NCI-H524 treated with DMSO at 0.1 percent for 48 hours (cell line): ENCODE data around the gene ITGB2.

Source experiments
- DNase-seq: peaks from one replicate; lab custom pipeline; 2025; lab: John Stamatoyannopoulos, UW

ITGB2 gene

DNA sequence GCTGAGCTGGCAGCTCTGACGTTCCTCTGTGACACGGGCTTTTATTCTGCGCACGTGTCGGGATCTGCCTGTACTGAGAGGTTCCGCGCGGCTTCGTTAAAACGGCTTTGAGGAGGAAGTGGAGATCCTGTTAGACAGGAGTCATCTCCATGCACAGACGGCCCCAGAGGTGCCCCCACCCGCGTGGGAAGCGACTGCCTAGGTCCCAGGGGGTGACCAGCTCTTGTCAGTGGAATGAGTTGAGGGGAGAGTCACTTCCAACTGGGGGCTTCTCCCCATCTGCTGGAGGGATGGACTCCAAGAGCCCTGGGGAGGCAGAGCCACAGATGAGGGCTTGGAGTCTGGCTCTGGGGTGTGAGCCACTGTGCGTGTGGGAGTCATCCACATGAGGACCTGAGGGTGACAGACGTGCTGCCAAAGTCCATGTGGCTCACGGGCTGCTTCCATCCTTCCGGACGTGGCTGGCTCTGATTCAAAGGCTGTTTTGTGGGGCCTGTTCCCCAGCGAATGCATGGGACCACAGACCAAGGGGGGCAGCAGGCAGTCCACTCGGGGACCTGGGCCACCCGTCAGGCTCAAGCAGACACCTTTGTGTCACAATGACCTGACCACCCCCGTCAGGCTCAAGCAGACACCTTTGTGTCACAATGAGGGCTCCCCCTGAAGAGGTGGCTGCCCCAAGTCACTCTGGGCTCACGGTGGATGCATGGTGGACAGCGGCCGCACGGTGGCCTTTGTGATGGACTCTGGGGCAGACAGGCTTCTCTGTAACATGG lies 74.0 kb downstream of the ITGB2 start:
- no peak for DNase-seq

DNA sequence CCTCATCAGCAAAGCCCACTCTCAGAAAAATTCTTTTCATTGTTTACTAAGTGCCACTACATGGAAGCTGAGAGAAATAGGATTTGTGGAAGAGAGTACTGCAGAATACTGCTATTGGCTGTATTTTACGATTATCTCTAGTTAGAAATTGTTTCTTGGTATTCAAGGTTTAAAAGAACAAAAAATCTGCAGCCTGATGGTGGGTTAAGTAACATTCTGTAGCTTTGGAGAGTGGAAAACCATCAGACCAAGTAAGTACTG lies 74.5 kb downstream of the ITGB2 start:
- no peak for DNase-seq

DNA sequence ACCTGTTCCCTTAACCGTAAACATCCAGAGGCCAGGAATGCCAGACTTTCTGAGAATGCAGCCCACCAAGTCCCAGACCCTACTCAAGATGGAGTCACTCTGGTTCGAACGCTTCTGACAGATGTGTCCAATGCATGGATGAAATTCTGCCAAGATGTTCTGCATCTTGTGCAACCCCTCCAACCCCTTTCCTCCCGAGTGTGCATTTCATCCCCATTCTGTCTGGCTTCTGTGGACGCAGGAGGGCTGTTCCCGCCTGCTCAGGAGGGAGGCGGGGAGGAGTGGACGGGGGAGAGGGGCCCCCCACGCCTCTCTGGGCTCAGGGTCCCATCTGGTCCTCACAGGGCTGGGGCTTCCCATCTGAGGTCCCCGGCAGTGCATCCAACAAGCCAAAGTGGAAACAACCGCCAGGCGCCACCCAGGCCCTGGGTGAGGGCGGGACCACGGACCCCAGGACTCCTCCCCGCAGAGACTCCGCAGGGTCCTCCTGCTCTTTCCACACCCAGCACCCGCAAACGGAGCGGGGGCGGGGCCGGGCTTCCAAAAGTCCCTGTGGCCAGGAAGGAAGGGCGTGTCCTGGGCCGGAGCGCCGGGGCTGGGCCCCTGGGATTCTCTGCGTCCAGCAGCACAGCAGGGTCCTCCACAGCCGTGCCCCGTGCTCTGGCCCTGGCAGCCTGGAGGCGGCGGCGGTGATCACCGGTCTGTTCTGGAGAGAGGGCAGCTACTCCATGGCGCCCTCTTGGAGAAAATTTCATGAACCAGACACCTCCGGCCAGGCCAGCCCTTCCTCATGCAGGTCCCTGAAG lies 75.1 kb downstream of the ITGB2 start:
- peak; percentile 23 for DNase-seq

DNA sequence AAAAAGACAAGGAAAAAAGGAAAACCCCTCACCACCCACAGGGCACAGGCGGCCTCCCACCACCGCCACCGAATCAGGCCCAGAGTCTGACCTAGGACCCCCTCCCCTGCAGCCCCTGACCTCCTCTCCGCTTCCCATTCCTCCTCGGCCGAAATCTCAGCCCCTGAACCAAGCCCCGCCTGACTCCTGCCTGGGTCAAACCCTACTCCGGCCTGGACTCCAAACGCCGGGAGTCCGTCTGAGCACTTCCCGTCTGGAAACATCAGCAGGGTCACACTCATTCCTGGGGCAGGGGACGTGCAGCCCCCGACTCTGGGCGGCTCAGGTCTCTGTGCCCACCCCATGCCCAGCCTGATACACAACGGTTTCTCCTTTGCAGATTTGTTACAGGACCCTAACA lies 76.4 kb downstream of the ITGB2 start:
- DNase-seq: no peak

DNA sequence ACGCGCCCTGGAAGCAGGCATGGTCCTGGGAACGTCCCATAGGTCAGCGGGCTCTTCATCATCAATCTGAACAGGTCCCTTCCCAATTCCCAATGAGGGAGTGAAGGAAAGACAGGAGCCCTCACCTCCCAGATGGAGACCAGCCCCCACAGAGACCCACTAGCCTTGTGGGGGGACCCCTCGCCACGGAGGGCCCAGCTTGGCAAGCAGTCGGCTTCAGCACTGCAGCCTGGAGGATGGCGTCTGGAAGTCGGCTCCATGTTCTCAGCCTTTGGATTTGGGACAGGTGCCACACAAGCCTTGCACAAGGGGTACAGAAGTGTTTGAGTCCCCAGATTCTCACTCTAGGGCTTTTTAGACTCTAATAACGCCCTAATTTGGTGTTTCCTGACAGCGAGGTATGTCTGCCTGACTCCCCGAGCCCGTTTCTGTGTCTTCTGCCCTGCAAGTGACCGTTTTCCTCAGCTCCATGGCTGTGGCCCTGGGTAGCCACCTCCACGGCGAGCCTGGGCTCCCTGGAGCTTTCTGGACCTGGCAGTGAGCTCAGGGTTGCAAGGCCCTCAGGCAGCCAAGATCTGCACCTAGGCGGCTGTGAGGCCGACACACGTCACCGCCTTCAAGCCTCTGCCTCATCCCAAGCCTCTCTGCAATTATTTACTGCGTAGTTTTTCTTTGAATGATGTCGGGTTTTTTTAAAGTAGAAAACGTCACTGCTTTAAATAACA lies 77.8 kb downstream of the ITGB2 start:
- DNase-seq: no peak

DNA sequence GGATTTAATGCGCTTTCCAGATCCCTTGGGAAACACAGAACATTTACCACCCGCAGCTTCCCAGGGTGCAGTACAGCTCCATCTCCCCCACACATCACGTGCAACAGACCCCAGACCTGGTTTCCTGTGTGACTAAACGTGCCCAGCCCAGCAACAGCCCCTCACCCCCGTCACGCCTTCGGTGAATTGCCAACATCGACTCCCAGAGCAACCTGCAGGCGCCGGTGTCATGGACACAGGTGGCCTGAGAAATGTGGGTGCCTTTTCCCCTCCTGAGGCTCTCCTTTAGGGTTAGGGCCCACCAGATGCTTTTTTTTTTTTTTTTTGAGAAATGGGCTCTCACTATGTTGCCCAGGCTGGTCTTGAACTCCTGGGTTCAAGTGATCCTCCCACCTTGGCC lies 78.6 kb downstream of the ITGB2 start:
- DNase-seq: no peak

DNA sequence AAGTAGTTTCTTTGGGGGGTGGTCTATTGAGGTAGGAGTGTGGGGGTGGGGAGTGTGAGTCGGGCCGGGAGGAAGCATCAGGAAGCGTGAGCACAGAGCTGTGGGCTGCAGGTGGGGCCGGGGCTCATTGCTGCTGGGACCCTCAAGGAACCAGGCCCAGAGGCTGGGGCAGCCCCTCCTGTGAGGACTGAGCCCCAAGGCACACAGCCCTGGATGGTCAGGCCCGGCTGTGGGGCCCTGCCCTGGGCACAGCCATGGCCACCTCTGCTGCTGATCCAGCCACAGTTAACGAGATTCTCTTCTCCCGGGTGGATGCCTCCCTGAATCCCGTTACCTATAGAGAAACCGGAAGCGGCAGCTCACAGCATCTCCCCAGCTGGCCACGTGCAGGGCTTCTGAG lies 79.9 kb downstream of the ITGB2 start:
- no peak for DNase-seq

DNA sequence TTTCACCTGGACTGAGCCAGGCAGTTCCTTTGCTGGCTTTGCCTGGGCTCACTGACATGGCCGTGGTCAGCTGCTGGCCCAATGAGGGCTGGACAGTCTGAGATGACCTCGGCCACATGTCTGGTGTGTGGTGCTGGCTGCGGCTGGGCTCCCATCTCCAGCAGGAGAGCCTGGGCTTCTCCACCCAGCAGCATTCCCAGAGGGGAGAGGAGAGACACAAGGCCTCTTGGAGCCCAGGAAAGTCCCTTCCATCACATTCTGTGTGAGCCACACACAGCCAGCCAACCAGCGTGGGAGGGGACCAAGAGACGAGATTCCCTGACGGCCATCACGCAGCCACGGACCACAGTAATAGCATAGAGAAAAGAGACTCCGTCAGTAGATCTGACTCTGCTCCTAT lies 81.7 kb downstream of the ITGB2 start:
- no peak for DNase-seq

DNA sequence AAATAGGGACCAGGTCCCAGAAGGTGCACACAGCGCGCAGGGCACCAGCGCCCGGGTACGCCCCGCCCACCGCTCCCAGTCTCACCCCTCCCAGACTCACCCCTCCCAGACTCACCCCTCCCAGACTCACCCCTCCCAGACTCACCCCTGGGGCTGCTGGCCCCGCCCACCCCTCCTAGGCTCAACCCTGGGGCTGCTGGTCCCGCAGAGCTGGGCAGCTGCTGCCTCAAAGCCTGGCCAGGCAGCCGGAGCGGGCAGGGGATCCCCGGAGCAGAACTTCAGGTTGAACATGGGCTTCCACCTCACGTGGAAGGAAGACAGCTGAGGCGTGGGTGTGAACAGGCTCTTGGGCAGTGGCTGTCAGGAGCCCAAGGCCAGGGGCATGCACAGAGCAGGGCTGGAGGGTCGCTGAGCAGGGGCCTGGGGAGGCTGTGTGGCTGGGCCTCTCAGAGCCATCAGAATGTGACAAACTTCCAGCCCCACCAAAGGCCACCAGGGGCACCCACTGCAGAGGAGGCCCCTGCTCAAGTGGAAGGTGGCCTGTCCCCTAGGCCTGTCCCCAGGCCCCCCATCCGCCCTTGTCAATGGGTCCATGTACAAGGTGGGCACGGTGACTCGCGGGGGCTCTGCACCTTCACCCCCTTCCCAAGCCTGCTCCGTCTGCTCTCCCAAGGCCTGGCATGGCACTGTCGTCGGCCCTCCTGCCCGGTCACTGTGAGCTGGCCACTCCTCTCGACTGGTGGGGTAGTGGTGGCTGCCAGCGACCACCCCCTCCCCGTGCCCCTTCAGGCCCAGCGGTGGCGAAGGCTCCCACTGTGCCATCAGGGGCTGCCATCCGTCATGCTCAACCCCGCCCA lies 82.4 kb downstream of the ITGB2 start:
- peak; percentile 71 for DNase-seq

DNA sequence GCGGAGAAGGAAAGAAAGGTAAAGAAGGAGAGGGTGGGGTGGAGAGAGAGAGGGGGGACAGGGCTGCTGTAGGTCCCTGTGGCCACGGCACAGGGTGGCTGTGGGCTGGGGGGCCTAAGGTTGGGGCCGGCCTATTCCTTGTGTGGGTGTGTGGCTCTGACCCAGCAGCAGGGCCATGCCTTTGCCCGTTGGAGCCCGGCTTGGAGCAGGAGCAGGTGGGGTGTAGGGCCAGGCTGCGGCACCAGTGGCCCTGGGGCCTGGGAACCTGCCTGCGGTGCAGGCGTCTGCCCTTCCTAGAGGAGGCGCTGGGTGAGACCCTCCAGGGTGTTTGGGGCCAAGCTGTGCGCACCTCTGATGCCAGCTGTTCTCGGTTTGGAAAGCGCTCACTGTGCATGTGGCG lies 83.2 kb downstream of the ITGB2 start:
- DNase-seq: peak; percentile 71

DNA sequence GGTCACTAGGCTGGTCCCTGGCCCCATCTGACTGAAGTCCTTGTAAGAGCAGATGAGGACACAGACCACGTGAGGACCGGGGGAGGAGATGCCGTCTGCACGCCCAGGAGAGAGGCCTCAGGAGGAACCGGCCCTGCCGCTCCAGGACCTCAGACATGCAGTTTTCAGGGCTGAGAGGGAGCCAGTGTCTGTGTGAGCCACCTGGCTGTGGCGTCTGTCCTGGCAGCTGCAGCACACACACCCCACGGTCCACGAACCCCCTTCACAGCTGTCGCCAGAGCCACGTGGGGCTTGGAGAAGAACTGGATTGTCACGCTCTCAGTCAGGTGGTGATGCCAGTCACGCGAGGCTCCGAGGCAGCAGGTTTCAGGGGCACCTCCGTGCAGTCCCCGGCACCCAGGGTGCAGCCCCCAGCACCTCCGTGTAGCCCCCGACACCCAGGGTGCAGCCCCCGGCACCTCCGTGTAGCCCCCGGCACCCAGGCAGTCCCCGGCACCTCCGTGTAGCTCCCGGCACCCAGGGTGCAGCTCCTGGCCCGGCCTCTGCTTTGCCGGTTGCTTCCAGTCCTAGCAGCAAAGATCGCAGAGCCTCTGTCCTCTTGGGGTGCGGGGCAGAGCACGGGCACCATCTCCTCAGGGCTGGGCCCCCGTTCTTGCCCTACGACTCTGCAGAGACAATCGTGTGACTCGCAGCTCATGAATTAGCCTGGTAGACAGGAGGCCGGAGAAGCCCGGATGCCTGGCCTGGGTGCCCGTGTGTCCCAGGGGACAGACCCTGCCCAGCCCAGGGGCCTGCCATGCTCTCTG lies 83.8 kb downstream of the ITGB2 start:
- peak; percentile 91 for DNase-seq

DNA sequence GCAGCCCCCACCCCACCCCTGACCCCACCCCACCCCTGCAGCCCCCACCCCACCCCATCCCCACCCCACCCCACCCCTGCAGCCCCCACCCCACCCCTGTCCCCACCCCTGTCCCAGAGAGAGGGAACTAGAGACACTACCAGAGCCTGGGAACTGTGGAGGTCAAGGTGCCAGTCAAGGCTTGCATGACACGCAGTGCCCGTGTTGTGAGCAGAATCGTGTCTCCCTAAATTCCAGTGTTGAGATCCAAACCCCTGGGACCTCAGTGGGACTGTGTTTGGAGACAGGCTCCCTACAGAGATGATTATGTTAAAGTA lies 84.4 kb downstream of the ITGB2 start:
- no peak for DNase-seq
